G401 (cell line): ENCODE data around the gene GATB. TPM values are rescaled to one million over a fixed set of nuclear protein-coding genes. Genes with fewer than 3 reads are reported as not detected.

ENCODE experiments used
- DNase-seq: peaks from one replicate; pipeline ENCODE4 v3.0.0-alpha.2; 2015; ENCODE audit warnings: low spot score
- in situ Hi-C: cut with HindIII; loops from 2 replicates; pipeline ENCODE4 v1.10.0; 2016; ENCODE audit warnings: low sequenced_read_pairs, mixed read lengths
- total RNA-seq: library from RNA; depleted of rRNA; stranded (reverse); fragments of >200 nt; shearing (Covaris generic); gene quantifications from 2 replicates; pipeline ENCODE4 v1.2.3, GENCODE V29; 2014

Gene GATB
- total RNA-seq, 1 experiment from 2014 or later = 79.6 TPM

DNA sequence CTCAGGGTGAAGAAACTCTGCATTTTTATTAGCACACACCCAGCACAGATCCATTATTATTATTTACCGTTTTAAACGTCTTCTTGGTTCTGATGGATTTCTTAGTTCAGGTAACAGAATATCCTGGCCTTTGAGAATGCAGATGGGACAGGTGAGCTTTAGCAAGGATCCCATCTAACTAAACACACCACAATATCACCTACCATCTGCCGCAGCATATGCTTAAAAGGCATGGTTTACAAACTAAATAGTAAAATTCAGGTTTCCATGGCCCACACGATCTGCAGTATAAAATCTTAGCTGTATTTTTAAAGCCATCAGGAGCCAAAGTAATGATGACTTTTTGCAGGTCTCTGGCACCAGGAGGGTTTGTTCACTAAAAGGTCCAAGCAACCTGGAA lies 31.7 kb upstream of the GATB start:
- in situ Hi-C loops = no loop called here
- DNase-seq = peak; percentile 56

DNA sequence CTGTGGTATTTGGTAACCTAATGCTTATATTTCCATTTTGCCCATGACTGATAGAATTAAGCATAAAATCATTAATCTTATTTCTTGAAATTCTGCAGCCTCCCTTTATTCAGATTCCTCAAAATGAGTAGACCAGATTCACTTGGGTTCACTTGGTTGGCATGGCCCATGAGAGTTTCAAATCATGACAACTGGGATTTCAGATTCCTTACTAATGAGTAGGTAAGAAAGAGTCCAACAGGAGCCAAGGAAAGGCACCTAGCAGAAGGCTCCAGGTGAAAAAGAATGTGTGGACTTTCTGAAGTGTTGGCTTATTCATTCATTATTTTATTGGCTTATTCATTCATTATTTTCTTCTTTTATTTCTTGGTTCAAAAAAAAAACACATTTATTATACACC lies 27.2 kb upstream of the GATB start:
- in situ Hi-C loops = no loop called here
- no peak for DNase-seq

DNA sequence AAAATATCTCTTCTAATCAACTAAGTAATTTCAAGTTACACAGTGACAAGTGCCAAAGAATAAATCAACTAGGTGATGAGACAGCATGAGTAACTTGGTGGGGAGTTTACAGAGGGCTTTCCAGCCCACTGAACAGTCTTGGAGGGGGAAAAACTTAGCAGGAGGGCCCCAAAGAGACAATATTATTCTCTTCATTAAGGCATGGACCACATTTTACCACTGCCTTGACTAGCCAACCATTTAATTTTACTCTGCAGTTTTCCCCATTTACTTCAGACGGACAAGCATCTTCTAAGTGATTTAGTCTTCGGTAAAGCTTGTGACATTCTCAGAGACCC lies 25.3 kb upstream of the GATB start:
- in situ Hi-C loops = no loop called here
- DNase-seq = no peak

DNA sequence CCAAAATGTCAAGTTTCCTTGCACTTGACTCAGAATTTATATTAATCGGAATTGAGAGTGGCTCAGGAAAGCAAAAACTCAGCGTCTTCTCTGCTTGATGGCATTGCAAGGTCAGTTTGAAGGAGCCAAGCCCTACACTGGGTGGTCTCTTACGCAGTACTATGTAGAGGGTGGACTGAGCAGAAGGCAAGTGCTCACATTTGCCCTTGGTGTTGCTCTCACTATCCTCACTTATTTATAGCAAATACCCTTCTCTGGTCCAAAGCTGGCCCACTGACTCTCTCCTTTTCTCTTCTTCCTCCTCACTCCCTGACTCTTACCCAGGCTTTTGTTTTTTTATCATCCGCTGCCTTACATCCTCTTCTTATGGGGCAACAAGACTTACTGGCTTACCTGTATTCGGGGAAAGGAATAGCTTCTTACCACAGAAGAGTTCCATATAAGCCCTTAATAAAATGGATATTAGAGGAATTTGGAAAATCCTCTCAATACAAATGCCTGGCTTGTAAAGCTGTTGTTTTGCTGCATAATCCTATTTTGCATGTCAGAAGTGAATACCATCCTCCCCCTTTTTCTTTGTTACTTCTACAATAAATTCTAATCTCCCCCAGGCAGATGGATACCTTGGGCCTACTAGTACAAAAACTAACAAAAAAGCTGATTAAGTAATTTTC lies 24.8 kb upstream of the GATB start:
- in situ Hi-C loops = no loop called here

DNA sequence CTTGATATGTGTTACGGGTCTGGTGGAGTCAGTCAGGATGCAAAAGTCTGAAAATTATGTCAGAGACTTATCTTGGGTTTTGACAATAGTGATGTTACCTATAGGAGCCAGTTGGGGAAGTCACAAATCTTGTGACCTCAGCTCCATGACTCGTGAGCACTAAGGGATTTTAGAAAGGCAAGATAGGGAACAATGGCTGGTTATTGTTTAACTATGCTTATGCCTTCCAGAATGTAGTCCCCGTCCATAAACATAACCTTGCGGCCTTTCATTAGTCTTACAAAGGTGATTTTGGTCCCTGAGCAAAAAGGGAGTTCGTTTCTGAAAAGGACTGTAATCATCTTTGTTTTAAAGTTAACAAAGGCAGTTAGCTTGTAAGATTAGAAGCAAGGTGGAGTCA lies 23.9 kb upstream of the GATB start:
- DNase-seq = no peak
- in situ Hi-C loops = no loop called here

More for the DNA sequence above, 24.8 kb upstream of the GATB start:
- DNase-seq = no peak

DNA sequence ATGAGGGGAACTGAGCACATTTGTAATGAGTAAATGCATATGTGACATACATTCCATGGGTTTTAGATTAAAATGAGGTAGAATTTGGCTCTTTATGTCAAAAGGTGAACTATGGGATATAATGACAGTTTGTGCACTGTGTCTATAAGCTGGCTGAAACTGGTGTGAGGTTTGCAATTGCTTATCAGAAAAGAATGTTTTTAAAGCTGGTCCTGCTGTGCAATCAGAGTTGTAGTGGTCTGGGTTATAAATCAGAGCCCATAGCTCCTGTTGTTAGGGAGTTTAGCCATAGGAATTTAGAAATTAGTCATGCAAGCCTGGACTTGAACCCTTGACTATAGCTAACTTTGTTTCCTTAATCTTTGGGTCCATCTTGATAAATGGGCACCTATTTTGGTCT lies 23.1 kb upstream of the GATB start:
- DNase-seq = no peak
- in situ Hi-C loops = no loop called here

DNA sequence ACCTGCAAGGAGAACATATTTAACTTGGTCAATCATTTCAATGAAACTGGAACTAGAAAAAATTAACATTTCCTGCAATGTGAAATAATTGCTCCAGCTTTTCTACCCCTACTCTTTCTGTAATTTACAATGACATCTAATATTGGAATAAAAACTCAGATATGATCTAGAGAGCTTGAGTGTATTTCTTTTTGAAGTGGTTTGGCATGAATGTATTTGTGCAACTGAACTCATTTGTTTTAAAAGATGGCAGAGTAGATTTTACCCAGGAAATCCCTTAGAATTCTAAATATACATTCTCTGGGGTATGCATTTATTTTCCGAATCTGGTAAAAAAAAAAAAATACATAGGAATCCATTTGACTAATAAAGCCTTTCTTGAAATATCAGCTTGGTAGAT lies 21.5 kb upstream of the GATB start:
- DNase-seq = no peak
- in situ Hi-C loops = no loop called here

DNA sequence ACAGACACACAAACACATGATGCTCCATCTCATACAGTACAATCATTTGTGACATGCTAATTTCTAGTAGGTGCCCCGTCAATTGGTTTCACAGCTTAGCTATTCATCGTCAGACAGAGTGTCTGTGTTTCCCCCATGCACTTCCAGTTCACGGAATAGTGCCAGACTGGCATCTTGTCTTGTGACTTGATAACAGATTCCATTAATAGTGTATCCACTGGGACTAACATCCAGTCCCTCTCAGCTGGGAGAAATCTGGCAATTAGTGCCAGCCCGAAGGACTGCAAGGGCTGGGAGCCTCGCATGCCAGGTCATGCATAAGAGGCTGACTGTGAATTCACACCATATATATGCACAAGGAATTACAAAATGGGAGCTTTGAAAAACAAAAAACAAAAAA lies 20.2 kb upstream of the GATB start:
- DNase-seq = no peak
- in situ Hi-C loops = no loop called here

DNA sequence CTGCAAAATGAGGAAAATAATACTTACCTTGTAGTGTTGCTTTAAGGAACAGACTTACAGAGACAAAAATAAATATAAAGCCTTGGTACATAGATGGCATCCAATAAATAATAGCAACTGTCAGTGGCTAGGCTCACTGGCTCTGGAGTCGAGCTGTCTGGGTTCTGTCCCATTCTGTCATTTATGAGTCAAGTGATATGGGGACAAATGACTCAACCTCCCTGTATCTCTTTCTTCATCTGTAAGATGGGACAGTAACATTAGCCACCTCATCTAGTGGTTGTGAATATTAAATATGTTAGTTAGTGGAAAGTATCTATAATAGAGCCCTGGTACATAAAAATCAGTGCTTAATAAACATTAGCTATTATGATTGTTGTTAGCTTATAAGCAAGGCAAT lies 16.7 kb upstream of the GATB start:
- in situ Hi-C loops = no loop called here
- no peak for DNase-seq

DNA sequence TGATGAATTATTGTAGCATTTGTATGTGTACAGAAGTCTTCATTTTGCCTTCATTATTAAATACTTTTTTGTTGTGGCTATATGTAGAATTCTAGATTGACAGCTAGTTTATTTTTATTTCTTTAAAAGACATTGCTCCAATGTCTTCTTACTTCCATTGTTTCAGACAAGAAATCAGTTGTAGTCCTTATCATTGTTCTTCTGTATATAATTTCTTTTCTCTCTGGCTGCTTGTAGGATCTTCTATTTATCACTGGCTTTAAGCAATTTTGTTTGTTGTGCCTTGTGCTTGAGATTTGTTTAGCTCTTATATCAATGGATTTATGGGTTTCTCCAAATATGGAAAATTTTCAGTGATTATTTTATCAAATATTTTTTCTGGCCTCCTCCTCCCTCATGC lies 13.5 kb upstream of the GATB start:
- in situ Hi-C loops = no loop called here
- no peak for DNase-seq

DNA sequence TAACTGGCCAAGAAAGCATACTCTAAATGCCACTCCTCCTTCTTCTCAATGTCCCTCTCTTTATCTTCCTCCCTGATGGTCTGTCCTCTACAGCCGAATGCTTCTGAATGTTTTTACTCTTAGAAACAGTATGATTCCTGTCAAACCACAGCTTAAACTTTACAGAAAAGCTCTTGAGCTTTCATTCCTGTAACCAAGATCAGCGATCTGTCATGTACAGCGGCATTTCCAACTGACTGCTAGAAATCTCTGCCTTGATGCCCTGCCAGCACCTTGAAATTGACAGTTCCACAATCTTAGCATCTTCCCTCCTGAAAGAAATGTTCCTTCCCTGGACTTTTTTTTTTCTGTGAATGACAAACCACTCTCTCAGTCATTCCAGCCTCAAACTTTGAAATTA lies 11.5 kb upstream of the GATB start:
- DNase-seq = peak; percentile 55

DNA sequence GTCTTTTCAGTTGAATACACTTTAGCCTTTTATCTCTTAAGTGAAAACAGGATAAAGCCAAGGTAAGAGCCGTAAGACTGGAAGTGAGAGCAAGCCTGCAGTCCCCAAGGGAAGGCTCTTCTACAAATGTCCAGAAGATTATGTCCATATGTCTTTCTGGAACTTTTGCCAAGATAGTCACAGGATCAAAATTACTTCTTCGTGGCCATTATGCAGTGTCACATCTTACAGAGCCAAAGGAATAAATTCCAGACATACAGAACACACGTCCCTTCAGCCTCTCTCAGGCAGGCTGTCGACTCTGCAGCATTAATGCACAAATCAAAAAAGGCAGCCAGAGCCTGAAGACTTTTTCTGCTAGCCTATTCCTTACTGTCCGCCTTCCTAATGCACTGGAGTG lies 10.9 kb upstream of the GATB start:
- peak; percentile 81 for DNase-seq
- in situ Hi-C loops = no loop called here

More for the DNA sequence above, 11.5 kb upstream of the GATB start:
- in situ Hi-C loops = no loop called here

DNA sequence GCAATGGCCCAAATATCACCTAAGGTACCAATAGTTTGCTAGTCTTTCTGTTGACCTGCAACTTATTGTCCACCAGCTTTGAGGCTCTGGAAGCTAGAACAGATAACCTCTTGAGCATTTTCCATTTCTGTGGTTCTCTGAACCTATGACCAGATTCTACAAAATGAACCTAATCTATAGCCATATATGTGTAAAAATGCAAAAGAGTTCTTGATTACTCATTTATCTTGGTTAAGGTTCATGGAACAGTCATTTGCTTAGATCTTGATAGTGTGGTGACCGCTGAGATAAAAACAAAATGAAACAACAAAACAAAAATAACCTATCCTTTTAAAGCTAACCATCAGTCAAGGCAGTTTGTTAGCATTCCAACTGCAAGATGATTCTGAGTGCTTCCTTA lies 9.3 kb upstream of the GATB start:
- no peak for DNase-seq
- in situ Hi-C loops = no loop called here

DNA sequence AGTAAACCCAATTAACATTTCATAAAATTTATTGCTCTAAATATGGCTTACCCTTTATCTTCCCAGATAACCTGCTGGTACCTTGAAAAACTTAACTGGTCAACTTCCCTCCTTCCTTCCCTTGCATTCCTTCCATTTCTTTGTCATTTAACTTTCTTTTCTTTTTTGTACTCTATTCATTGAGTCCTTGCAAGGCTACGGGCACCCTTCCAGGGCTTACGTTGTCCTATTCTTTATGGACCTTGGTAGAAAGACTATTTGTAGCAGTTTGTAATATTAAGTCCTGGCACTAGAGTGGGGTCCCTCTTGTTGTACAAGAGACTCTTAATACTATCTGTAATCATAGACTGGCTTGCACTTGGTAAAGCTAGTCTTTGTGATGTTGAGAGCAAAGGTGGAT lies 8.0 kb upstream of the GATB start:
- in situ Hi-C loops = no loop called here
- DNase-seq = no peak

DNA sequence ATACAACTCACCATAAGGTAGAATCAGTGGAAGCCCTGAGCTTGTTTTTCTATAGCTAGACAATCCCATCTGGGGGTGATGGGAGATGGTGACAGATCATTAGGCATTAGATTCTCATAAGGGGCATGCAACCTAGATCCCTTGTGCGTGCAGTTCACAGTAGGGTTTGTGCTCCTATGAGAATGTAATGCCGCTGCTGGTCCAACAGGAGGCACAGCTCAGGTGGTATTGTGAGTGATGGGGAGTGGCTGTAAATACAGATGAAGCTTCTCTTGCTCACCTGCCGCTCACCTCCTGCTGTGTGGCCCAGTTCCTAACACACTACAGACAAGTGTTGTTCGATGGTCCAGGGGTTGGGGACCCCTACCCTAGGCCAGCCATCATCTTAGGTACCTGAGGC lies 5.9 kb upstream of the GATB start:
- no peak for DNase-seq
- in situ Hi-C loops = no loop called here

DNA sequence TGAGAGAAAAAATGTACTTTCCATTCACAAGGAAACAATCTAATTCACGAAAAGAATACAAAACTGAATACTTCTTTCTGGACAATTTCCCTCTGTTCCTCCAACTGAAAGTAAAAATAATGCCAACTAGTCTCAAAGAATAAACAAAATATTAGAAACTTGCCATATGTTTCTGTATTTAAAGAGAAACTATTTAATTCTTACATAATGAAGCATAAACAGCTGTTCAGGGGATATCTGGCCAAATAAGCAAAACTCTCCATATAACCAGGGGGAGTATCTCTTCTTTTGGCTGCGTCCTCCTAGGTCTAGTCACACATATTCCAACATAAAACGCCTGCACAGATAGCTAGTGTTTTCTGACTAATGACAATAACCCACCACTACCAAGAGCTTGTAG lies 805 bp downstream of the GATB start:
- in situ Hi-C loops = no loop called here
- no peak for DNase-seq

DNA sequence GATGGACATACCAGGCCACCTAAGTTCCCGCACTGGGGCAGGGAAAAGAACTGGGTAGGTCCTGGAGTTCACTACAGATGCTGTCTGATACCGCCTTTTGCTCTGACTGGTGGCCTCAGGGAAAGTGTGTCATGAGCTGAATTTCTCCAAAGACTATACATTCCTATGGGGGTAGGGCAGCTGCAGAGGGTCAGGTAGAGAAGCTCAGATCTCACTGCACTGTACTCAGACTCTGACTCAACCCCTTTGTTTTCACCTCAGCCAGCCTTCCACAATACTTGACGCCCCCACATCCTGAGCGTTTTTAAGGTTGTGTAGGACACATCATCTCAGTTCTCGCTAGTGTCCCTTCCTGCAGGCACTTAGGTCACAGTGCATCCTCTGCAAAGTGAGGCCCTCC lies 7.8 kb downstream of the GATB start:
- in situ Hi-C loops = no loop called here
- DNase-seq = no peak

DNA sequence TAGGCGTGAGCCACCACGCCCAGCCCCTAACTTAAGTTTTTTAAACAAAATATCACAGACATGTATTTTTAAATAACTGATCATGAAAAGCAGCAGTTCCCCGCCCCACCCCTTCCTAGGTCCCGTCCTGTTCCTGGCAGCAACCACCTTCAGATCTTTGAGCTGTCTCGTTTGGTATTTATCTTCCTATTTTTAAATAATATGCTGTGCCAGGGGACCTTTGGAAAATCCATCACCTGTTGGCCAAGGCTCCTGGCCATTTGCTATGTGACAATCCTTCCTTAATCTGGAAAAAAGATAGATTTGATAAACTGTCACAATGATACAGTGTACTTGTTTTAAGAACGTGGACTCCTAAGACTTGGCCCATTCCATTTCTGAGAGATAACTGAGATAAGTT lies 10.7 kb downstream of the GATB start:
- no peak for DNase-seq
- in situ Hi-C loops = no loop called here

DNA sequence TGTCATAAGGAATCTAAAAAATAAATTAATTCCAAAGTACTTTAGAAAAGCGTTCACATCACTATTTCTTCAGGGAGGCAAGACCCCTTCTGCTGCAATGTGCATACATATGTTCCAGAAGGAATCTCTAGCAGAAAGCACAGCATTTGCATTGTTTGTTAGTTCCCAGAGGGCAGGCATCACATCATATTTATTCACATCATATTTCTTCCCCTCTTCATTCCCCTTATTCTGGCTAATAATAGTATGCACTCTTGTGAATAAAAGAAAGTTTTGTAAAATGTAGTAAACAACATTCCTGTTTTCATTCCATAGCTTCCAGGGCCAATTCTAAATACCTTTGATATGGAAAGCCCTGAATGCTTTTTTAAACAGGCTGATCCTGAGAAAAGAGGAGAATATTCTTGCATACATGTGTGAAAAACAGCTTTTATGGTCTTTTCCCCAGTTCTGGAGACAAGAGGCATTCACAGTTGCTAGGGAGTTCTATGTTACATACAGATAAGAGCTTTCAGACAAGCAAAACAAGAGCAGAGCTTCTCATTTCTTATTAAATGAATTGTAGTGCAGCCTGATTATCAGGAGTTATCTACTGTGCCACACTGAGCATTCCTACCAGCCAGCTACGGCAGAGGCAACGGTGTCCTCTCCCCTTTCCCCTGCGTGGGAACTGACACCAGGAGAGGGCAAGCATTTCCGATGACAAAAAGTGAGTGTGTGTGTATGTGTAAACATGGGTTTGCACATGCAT lies 15.2 kb downstream of the GATB start:
- in situ Hi-C loops = no loop called here
- no peak for DNase-seq

DNA sequence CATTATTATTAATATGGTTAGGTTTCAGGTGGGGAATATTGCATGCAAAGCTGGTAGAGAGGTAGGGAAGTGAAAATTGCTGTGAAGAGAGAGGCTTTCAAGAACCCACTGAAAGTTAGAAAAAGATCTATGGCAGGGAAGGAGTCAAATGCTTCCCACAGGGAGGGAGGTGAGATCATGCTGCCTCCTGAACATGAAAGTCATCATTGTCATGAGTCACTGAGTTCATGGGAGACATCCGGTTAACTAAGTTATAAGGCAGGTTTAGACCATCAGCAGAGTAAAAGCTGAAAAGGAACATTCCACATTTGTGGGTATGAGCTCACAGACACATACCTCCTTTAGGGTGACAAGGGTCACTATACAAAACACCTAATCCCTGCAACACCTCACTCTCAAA lies 16.2 kb downstream of the GATB start:
- no peak for DNase-seq
- in situ Hi-C loops = no loop called here

DNA sequence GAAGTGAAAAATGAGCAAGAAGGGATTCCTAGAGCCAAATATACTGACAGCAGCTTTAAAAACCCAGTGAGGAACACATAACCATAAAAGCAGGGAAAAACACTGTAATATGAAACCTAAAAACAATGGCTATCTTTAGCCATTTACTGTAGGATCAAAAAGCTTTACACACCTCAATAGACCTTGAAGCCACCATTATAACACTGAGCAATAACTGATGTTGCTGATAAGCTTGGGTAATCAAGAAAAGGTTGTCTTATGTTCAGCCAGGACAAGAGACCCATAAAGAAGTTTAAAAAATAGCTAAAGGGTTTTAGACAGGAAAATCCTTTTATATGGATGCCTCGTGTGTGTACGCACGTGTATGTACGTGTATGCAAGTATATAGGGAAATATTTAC lies 16.9 kb downstream of the GATB start:
- no peak for DNase-seq
- in situ Hi-C loops = no loop called here
